ENCODE results near the gene ASB8.

The ASB8 gene, protein sequence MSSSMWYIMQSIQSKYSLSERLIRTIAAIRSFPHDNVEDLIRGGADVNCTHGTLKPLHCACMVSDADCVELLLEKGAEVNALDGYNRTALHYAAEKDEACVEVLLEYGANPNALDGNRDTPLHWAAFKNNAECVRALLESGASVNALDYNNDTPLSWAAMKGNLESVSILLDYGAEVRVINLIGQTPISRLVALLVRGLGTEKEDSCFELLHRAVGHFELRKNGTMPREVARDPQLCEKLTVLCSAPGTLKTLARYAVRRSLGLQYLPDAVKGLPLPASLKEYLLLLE

DNA sequence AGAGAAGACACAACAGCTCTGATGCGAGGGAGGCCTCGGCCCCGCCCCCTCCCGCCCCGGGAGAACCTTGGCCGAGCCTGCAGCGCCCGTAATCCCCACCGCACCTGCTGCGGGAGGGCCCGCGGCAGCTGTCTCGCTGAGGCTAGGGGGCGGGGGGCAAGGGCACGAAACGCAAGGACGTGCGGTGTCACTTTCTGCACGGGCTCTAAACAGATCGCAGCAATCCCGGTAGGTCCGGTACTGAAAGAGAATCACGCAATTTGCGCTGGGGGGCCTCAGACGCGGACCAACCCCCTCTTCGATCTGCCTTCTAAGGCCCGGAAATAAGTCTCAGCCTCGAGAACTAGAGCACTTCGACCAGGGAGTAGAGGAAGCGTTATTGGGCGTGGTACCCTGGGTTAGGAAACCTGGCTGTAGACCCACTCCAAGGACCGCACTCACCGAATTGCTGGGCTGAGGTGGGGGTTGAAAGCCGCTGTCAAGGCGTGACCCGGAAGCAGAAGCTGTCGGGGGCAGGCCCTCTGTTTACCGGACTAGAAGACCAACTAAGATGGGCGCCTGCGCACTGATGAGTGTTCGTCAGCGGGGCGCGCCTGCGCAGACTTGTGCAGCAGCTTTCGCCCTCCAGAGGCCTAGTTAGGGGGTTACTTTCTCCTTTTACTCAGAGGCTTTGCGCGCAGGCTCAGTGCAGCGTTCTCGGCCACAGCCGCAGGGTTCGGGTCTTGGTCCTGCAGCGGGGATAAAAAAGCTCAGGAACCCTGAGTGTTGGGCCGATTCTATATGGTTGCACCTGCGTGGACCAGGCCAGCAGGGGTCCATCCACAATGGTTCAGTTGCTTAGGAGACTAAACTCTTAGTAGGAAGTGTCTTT lies at the start of gene ASB8:
Gene ASB8, minus strand, starts transcription at position 498 of the 871 bp plus-strand sequence. CDS start 4,019 bp downstream, outside the sequence.
- DNase-seq = peak; percentile 95

DNA sequence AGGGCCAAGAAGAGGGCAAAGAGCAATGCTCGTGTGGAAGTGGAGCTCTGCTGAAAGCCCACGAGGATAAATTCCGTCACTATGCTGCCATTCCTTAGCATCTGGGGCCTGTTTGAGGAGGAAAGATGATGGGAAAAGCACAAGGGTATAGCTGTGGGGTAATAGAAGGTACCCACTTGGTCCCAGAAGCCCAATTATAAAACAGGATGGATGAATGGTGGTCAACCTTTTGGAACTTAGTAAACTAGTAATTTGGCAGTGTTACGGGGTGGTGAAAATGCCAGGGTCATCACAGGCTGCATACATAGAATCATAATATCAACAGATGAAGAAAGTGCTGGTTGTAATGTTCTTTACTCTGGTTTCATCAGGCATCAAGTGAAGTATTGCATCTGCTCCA lies 45.9 kb upstream of the ASB8 start, which contains the start of gene OR10AD1:
Gene OR10AD1, minus strand, starts transcription at position 101 of the 400 bp plus-strand sequence. Its CDS starts 0 bp downstream, at position 101.
- no peak for DNase-seq

DNA sequence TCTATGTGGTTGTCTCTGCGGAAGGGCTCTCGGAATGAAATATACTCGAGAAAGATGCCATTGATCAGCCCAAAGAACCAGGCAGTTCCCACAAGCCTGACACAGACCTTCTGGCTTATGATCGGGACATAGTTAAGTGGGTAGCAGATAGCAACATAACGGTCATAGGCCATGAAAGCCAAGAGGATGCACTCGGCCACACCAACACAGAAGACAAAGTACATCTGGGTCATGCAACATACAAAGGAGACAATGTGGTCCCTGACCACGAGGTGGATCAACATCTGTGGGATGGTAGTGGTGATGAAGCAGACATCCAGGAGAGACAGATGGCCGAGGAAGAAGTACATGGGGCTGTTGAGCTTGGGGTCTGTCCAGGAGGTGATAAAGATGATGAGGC lies 45.5 kb upstream of the ASB8 start:
- no peak for DNase-seq

- no peak for DNase-seq
These were observed 44.2 kb upstream of the ASB8 start for GRCh38 chr12:48201516-48201915.

- DNase-seq = no peak
These were observed 43.8 kb upstream of the ASB8 start for GRCh38 chr12:48201091-48201490.

DNA sequence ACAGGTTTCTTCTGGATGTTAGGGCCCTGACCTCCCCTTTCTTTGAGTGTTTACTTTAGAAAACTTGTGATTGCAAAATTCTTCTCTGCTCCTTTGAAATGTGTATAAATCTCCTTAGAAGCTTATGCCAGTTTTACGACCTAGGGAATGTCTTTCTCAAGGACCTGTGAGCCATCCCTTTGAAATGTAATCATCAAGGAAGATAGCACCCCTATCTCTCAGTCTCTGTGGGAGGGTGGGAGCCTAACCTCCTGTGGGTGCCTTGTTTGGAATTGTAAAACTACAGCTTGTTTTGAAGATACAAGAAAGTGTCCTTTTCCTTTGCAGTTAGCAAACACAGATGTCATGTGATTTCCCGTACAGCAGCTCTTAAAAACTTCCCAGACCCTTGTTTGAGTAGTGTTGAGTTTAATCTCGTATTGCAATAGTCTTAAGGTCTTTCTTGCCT lies 42.5 kb upstream of the ASB8 start:
- DNase-seq = no peak

- DNase-seq = no peak
These were observed 41.7 kb upstream of the ASB8 start for GRCh38 chr12:48198985-48199384.

DNA sequence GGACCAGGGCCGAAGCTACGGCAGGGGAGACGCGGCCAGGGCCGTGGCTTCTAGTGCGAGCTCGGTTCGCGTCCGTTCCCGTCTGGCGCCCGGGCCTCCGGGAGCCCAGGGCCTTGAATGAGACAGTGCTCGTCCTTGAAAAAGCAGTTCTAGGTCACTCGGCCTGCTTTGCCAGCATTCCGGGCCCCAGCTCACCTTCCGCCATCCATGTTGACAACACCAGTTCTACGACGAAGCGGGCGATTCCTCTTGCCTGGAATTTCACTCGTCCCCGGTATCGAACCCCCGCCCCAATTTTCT lies 41.3 kb upstream of the ASB8 start:
- DNase-seq = no peak

- DNase-seq = no peak
These were observed 40.8 kb upstream of the ASB8 start for GRCh38 chr12:48197971-48198671.

GRCh38 chr12:48197549-48197970 lies 40.2 kb upstream of the ASB8 start:
- no peak for DNase-seq

- DNase-seq = no peak
These were observed 37.5 kb upstream of the ASB8 start for GRCh38 chr12:48194799-48195201.

- DNase-seq = no peak
These were observed 36.3 kb upstream of the ASB8 start for GRCh38 chr12:48193623-48194022.

- no peak for DNase-seq
These were observed 35.5 kb upstream of the ASB8 start for GRCh38 chr12:48192861-48193260.

DNA sequence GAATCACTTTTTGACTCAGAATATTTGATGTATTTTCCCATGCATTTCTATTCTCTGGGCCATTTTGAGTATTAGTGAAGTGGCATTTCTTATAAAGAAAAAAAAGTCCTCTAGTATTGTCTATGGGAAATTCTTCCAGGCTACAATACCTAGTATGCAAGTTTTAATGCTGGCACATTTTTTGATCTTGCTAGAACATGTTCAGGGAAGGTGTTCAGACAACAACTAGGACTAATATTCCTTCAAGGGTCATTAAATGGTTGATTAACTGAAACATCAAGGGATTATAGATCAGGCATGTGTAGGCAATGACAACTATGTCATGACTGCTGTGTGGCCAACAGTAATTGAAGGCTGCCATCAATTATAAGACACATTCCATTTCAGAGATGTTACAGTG lies 33.8 kb upstream of the ASB8 start:
- no peak for DNase-seq

- no peak for DNase-seq
These were observed 32.2 kb upstream of the ASB8 start for GRCh38 chr12:48189331-48190125.

GRCh38 chr12:48187916-48188695 lies 30.8 kb upstream of the ASB8 start:
- DNase-seq = no peak

- DNase-seq = no peak
These were observed 28.0 kb upstream of the ASB8 start for GRCh38 chr12:48185181-48185919.

DNA sequence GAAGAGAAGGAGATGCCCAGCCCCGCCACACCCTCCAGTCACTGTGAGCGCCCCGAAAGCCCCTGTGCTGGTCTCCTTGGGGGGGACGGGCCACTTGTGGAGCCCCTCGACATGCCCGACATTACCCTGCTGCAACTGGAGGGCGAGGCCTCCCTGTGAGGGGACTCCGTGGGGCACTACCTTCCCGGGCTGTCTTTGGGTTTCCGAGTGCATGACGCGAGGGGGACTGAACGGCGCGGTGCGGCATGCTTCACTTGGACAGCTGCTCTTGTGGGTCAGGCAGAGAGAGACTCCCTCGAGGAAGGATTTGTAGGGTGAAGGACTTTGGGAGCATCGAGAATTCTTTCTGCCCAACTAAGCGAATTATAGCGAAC lies 27.2 kb upstream of the ASB8 start:
- no peak for DNase-seq

DNA sequence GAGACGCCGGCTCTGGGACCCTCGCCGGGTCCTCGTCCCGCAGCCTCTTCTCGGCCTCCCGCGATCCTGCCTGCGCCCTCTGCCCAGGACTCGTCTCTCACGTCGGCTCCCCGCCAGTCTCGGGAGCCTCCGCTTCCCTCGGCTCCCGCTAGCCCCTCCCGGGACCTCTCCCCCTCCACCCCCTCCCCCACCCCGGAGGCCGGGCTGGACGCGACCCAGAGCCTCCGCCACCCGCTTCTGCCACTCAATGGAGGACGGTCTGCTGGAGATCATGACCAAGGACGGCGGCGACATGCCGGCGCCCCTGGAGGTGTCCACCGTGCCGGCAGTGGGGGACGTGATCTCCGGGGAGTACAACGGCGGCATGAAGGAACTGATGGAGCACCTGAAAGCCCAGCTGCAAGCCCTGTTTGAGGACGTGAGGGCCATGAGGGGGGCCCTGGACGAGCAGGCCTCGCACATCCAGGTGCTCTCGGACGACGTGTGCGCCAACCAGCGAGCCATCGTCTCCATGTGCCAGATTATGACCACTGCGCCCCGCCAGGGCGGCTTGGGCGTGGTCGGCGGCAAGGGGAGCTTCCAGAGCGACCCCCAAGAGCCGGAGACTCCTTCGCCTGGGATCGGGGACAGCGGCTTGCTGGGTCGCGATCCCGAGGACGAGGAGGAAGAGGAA lies 26.7 kb upstream of the ASB8 start:
- DNase-seq = no peak

DNA sequence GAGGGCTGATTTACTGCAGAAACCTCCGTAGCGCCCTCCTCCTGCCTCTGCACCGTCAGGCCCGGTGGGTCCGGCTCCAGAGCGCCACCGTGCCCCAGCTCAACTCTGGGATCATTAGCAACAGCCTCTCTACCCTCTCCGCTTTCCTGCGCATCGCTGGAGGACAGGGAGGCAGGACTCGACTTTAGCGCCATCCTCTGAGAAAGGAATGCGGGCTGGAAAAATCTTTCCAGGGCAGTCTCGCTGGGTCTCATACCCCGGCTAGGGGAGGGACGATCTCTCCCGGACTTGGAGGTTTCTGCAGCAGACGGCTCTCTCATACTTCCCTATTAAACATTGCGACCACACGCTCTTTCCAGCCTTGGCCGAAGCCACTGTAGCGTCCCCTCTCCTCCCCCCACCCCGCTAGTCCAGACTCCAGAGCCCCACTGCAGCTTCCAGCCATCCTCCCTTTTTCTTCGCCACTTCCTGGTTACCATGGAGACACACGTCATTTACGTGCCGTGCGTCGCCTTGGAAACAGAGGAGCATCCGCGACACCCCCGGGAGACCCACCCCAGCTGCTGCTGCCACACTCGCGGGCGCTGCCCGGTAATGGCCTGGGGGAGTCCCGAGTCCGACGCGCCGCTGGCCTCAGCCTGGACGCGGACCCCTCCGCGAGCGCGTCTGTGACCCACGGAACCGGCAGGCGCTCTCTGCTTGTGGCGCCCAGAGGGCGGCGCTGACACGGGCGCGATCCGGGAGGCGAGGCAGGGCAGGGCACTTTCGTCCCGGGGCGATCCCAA lies 26.0 kb upstream of the ASB8 start, which contains the start of gene CCDC184:
Gene CCDC184, plus strand, starts transcription at position 554 of the 785 bp plus-strand sequence. CDS start 479 bp downstream, outside the sequence.
- DNase-seq = peak; percentile 52
